ENCODE measurements around the gene RPS6KB1.

- TF ChIP-seq, protein P1, sequence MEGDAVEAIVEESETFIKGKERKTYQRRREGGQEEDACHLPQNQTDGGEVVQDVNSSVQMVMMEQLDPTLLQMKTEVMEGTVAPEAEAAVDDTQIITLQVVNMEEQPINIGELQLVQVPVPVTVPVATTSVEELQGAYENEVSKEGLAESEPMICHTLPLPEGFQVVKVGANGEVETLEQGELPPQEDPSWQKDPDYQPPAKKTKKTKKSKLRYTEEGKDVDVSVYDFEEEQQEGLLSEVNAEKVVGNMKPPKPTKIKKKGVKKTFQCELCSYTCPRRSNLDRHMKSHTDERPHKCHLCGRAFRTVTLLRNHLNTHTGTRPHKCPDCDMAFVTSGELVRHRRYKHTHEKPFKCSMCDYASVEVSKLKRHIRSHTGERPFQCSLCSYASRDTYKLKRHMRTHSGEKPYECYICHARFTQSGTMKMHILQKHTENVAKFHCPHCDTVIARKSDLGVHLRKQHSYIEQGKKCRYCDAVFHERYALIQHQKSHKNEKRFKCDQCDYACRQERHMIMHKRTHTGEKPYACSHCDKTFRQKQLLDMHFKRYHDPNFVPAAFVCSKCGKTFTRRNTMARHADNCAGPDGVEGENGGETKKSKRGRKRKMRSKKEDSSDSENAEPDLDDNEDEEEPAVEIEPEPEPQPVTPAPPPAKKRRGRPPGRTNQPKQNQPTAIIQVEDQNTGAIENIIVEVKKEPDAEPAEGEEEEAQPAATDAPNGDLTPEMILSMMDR (IDR thresholded peaks at IDR 0.05; ENCODE audit: low read depth, low read length, poor library complexity, severe bottlenecking) = no peak
- no peak for TF ChIP-seq EZH2phosphoT487 (IDR thresholded peaks at IDR 0.05; ENCODE audit: borderline replicate concordance, low read length)
Measured at GRCh38 chr17:59954856-59955255, 61.9 kb downstream of the RPS6KB1 start.

Data from DOHH2 (cell line).